LNCaP clone FGC (cell line): ENCODE measurements around the gene SLC39A2.
"Not testable (repeated sequence)": the region's sequence is repeated elsewhere in the genome, so short reads cannot be mapped to it uniquely, and the experiment has no call there.

Experiments used
- DNase-seq: peaks from one replicate; pipeline ENCODE4 v3.0.0-alpha.2; 2011; ENCODE audit warnings: low read depth
- H3K4me3 ChIP-seq: 2 replicates; pipeline ENCODE4 v1.5.1; 2011; ENCODE audit warnings: mild to moderate bottlenecking, low read depth, low read length, control low read depth
- CTCF ChIP-seq: IDR thresholded peaks from 2 replicates; pipeline ENCODE4 v1.5.1; 2012; ENCODE audit warnings: mild to moderate bottlenecking; ENCODE audit not compliant: control insufficient read depth, insufficient read depth; ENCODE audit errors: extremely low read depth

The SLC39A2 gene

GRCh38 chr14:20997564-20997963, 1.5 kb upstream of the SLC39A2 start:
- TF ChIP-seq CTCF = no peak
- no peak overlapping the region for H3K4me3 ChIP-seq
- no peak for DNase-seq

GRCh38 chr14:20998139-20998538, 954 bp upstream of the SLC39A2 start:
- no peak for TF ChIP-seq CTCF
- DNase-seq = no peak
- no peak overlapping the region for H3K4me3 ChIP-seq

- no peak for DNase-seq
- H3K4me3 ChIP-seq = no peak overlapping the region
- TF ChIP-seq CTCF = no peak
These were observed 498 bp downstream of the SLC39A2 start for GRCh38 chr14:20999591-20999990.

GRCh38 chr14:21001218-21001617, 2.1 kb downstream of the SLC39A2 start:
- no peak overlapping the region for H3K4me3 ChIP-seq
- no peak for DNase-seq
- no peak for TF ChIP-seq CTCF

GRCh38 chr14:21003788-21004346, 4.8 kb downstream of the SLC39A2 start:
- no peak for DNase-seq
- no peak overlapping the region for H3K4me3 ChIP-seq
- no peak for TF ChIP-seq CTCF

GRCh38 chr14:21009721-21010120, 10.6 kb downstream of the SLC39A2 start:
- DNase-seq, H3K4me3 ChIP-seq: not testable (repeated sequence)

GRCh38 chr14:21011136-21011535, 12.0 kb downstream of the SLC39A2 start:
- no peak for TF ChIP-seq CTCF
- no peak for DNase-seq
- no peak overlapping the region for H3K4me3 ChIP-seq
